ENCODE data around the gene SNRPA. TPM values are rescaled to one million over a fixed set of nuclear protein-coding genes. Genes with fewer than 3 reads are reported as not detected.

SNRPA gene
- total RNA-seq, 1 experiment from 2014 or later, result 102 TPM

GRCh38 chr19:40742477-40742876 is 8.5 kb upstream of the SNRPA start:
- no peaks in the 10 kb centered on the region for H3K4me1 Mint-ChIP-seq (ENCODE audit: low read depth, unreplicated experiment)
- H3K9me3 Mint-ChIP-seq (ENCODE audit: low read depth, unreplicated experiment), result no peaks in the 10 kb centered on the region
- no peak overlapping the region for H3K27ac Mint-ChIP-seq (ENCODE audit: unreplicated experiment)
- H3K27me3 Mint-ChIP-seq (ENCODE audit: unreplicated experiment), result no peaks in the 10 kb centered on the region
- TF ChIP-seq CTCF (IDR thresholded peaks at IDR 0.05; ENCODE audit: unreplicated experiment), result no peak
- peaks cover 62% of the 10 kb centered on the region for H3K36me3 Mint-ChIP-seq (ENCODE audit: insufficient read depth, unreplicated experiment)
- CTCF ChIA-PET, result interaction anchor here (0.8 to 2.1 kb wide), 2 partner anchors 8 to 79 kb away, joined by 3 to 4 read pairs; partner anchors contain the start of gene ACTMAP
- H3K4me3 Mint-ChIP-seq (ENCODE audit: low read depth, unreplicated experiment), result no peak overlapping the region
- no TSS peak for BruUV-seq (replicated peaks)
- no peak for DNase-seq
- intact Hi-C loops (cut with micrococcal nuclease; ENCODE audit: unreplicated experiment), result no loop called here

- no peak overlapping the region for H3K4me3 Mint-ChIP-seq (ENCODE audit: low read depth, unreplicated experiment)
- no peak for DNase-seq
Measured at GRCh38 chr19:40742886-40743285, 8.1 kb upstream of the SNRPA start.

GRCh38 chr19:40743926-40744325 is 7.1 kb upstream of the SNRPA start:
- Mint-ChIP-seq H3K27ac (ENCODE audit: unreplicated experiment) (peak overlapping the region; percentile 39), H3K36me3 (ENCODE audit: insufficient read depth, unreplicated experiment) (peaks cover 55% of the 10 kb centered on the region), H3K4me3 (ENCODE audit: low read depth, unreplicated experiment) (no peak overlapping the region), H3K4me1 (ENCODE audit: low read depth, unreplicated experiment) (peaks cover 8% of the 10 kb centered on the region), H3K27me3 (ENCODE audit: unreplicated experiment) (no peaks in the 10 kb centered on the region), H3K9me3 (ENCODE audit: low read depth, unreplicated experiment) (no peaks in the 10 kb centered on the region)
- intact Hi-C loops (cut with micrococcal nuclease; ENCODE audit: unreplicated experiment), result no loop called here
- BruUV-seq (replicated peaks), result no TSS peak
- CTCF ChIA-PET, result interaction anchor here (2.1 kb wide), 1 partner anchor 81 kb away, joined by 4 read pairs; no protein-coding TSS in a partner anchor
- DNase-seq, result no peak
- no peak for TF ChIP-seq CTCF (IDR thresholded peaks at IDR 0.05; ENCODE audit: unreplicated experiment)

More at GRCh38 chr19:40742886-40743285, 8.1 kb upstream of the SNRPA start:
- intact Hi-C loops (cut with micrococcal nuclease; ENCODE audit: unreplicated experiment), result no loop called here
- Mint-ChIP-seq H3K4me1 (ENCODE audit: low read depth, unreplicated experiment) (no peaks in the 10 kb centered on the region), H3K27ac (ENCODE audit: unreplicated experiment) (no peak overlapping the region), H3K9me3 (ENCODE audit: low read depth, unreplicated experiment) (no peaks in the 10 kb centered on the region), H3K36me3 (ENCODE audit: insufficient read depth, unreplicated experiment) (peaks cover 59% of the 10 kb centered on the region), H3K27me3 (ENCODE audit: unreplicated experiment) (no peaks in the 10 kb centered on the region)
- CTCF ChIA-PET, result interaction anchor here (2.1 kb wide), 1 partner anchor 80 kb away, joined by 4 read pairs; no protein-coding TSS in a partner anchor
- TF ChIP-seq CTCF (IDR thresholded peaks at IDR 0.05; ENCODE audit: unreplicated experiment), result no peak
- BruUV-seq (replicated peaks), result no TSS peak

- no TSS peak for BruUV-seq (replicated peaks)
- DNase-seq, result no peak
- no peak overlapping the region for H3K27ac Mint-ChIP-seq (ENCODE audit: unreplicated experiment)
- H3K36me3 Mint-ChIP-seq (ENCODE audit: insufficient read depth, unreplicated experiment), result peaks cover 56% of the 10 kb centered on the region
- intact Hi-C loops (cut with micrococcal nuclease; ENCODE audit: unreplicated experiment), result no loop called here
- TF ChIP-seq CTCF (IDR thresholded peaks at IDR 0.05; ENCODE audit: unreplicated experiment), result no peak
- no peaks in the 10 kb centered on the region for H3K27me3 Mint-ChIP-seq (ENCODE audit: unreplicated experiment)
- peaks cover 17% of the 10 kb centered on the region for H3K4me1 Mint-ChIP-seq (ENCODE audit: low read depth, unreplicated experiment)
- H3K4me3 Mint-ChIP-seq (ENCODE audit: low read depth, unreplicated experiment), result no peak overlapping the region
- CTCF ChIA-PET, result interaction anchor here (0.6 to 2.1 kb wide), 3 partner anchors 14 to 111 kb away, joined by 3 to 4 read pairs (median 3); no protein-coding TSS in a partner anchor
- H3K9me3 Mint-ChIP-seq (ENCODE audit: low read depth, unreplicated experiment), result no peaks in the 10 kb centered on the region
Measured at GRCh38 chr19:40744554-40745401, 6.2 kb upstream of the SNRPA start.

Data from Calu3 (cell line).